Trophoblast cell (in vitro differentiated cells and primary cell): ENCODE data around the gene ABHD3.
"Not testable (repeated sequence)": the region's sequence is repeated elsewhere in the genome, so short reads cannot be mapped to it uniquely, and the experiment has no call there.

Experiments used
- DNase-seq, 2 donors: peaks; one replicate each; pipeline ENCODE4 v3.0.0-alpha.2; 2016
- H2AFZ ChIP-seq: 2 replicates; pipeline ENCODE4 v1.6.1; 2013; ENCODE audit warnings: low read length, moderate library complexity, mild to moderate bottlenecking; ENCODE audit not compliant: insufficient read depth, poor library complexity
- H2AK5ac ChIP-seq: 2 replicates; pipeline ENCODE4 v1.6.1; 2013; ENCODE audit warnings: mild to moderate bottlenecking, low read length
- H2BK120ac ChIP-seq: 2 replicates; pipeline ENCODE4 v1.6.1; 2013; ENCODE audit warnings: low read length, mild to moderate bottlenecking, moderate library complexity; ENCODE audit not compliant: insufficient read depth, poor library complexity
- H2BK12ac ChIP-seq: 2 replicates; pipeline ENCODE4 v1.6.1; 2013; ENCODE audit warnings: mild to moderate bottlenecking, low read length, moderate library complexity
- H2BK5ac ChIP-seq: 2 replicates; pipeline ENCODE4 v1.6.1; 2013; ENCODE audit warnings: low read length, low read depth, moderate library complexity, mild to moderate bottlenecking; ENCODE audit not compliant: poor library complexity
- H3K14ac ChIP-seq: 2 replicates; pipeline ENCODE4 v1.6.1; 2013; ENCODE audit warnings: mild to moderate bottlenecking, low read length
- H3K18ac ChIP-seq: 2 replicates; pipeline ENCODE4 v1.6.1; 2013; ENCODE audit warnings: mild to moderate bottlenecking, low read length
- H3K23ac ChIP-seq: 2 replicates; pipeline ENCODE4 v1.6.1; 2013; ENCODE audit warnings: low read length
- H3K27ac ChIP-seq: 2 replicates; pipeline ENCODE4 v1.5.1; 2013; ENCODE audit warnings: low read depth, mild to moderate bottlenecking, inconsistent platforms, low read length, moderate library complexity
- H3K27me3 ChIP-seq: 2 replicates; pipeline ENCODE4 v1.6.1; 2013; ENCODE audit warnings: inconsistent platforms, mild to moderate bottlenecking, low read length, moderate library complexity; ENCODE audit not compliant: insufficient read depth
- H3K36me3 ChIP-seq, 2 experiments: 1 replicate in 1 of 2; 2 replicates in 1 of 2; pipeline ENCODE4 v1.6.1; 2013; ENCODE audit warnings: low read length in 2 of 2, mild to moderate bottlenecking in 2 of 2, moderate library complexity in 1 of 2; ENCODE audit not compliant: insufficient read depth in 2 of 2, control insufficient read depth in 1 of 2
- H3K4ac ChIP-seq: 2 replicates; pipeline ENCODE4 v1.6.1; 2013; ENCODE audit warnings: low read depth, mild to moderate bottlenecking, low read length, moderate library complexity
- H3K4me1 ChIP-seq, 2 experiments: 1 replicate in 1 of 2; 2 replicates in 1 of 2; pipeline ENCODE4 v1.6.1; 2013; ENCODE audit warnings: low read length in 2 of 2, mild to moderate bottlenecking in 2 of 2, moderate library complexity in 1 of 2; ENCODE audit not compliant: insufficient read depth in 2 of 2, control insufficient read depth in 1 of 2
- H3K4me2 ChIP-seq: 2 replicates; pipeline ENCODE4 v1.6.1; 2013; ENCODE audit warnings: inconsistent platforms, mild to moderate bottlenecking, low read length, moderate library complexity
- H3K4me3 ChIP-seq: 2 replicates; pipeline ENCODE4 v1.5.1; 2013; ENCODE audit warnings: mild to moderate bottlenecking, low read depth, low read length, inconsistent platforms
- H3K79me1 ChIP-seq: one replicate; pipeline ENCODE4 v1.6.1; 2013; ENCODE audit warnings: low read length
- H3K79me2 ChIP-seq: 2 replicates; pipeline ENCODE4 v1.6.1; 2013; ENCODE audit warnings: low read length, mild to moderate bottlenecking; ENCODE audit not compliant: control insufficient read depth, insufficient read depth, poor library complexity
- H3K9ac ChIP-seq: 2 replicates; pipeline ENCODE4 v1.6.1; 2013; ENCODE audit warnings: mild to moderate bottlenecking, low read length
- H3K9me3 ChIP-seq: 2 replicates; pipeline ENCODE4 v1.6.1; 2013; ENCODE audit warnings: low read depth, mild to moderate bottlenecking, control low read depth, inconsistent platforms, low read length; ENCODE audit not compliant: insufficient read depth
- H4K12ac ChIP-seq: 2 replicates; pipeline ENCODE4 v1.6.1; 2013; ENCODE audit warnings: low read depth, mild to moderate bottlenecking, low read length, moderate library complexity
- H4K8ac ChIP-seq: 2 replicates; pipeline ENCODE4 v1.6.1; 2013; ENCODE audit warnings: low read depth, mild to moderate bottlenecking, low read length, moderate library complexity
- H4K91ac ChIP-seq: one replicate; pipeline ENCODE4 v1.6.1; 2013; ENCODE audit warnings: low read depth, mild to moderate bottlenecking, low read length, moderate library complexity
- WGBS: extraction: QIAGEN DNeasy Blood & Tissue Kit; methylation state at CpG from one replicate; pipeline ENCODE4 v1.1.7; 2013; ENCODE audit warnings: missing lambda C conversion rate; ENCODE audit not compliant: insufficient read length, insufficient coverage; ENCODE audit errors: extremely low coverage; 5-methylcytosine and 5-hydroxymethylcytosine counted together

ABHD3 gene

DNA sequence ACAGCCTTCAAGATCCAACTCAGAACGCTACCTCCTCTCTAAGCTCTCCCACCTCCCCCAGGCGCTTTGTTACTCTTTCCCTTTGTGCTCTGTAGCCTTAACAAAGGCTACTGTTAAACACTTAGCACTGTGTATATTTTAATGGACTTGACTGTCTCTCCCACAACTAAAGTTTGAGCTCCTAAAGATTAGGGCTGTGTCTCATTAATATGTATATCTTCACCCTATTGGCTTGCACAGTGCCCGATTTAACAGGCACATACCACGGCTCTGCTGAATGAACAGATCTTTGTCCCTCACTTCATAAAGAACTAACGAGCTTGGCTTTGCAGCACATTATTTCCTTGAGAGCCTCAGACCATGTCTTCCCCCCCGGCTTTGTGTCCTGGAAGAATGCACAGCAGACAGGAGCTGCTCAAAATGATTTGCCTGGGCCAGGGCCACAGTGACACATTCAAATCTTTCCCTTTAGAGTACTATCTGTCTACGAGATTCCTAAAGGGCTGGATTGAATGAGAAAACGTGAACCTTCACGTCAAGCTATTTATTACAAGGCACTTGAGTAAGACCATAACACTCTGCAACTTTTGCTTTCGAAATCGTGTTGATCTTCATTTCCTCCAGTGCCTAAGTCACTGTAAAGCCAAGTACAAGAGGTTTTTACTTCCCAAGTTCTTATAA, 22.1 kb downstream of the ABHD3 start:
- Histone ChIP-seq H3K27ac (no peak overlapping the region), H3K4me3 (no peak overlapping the region), H3K4me1 (no peaks in the 10 kb centered on the region), H3K79me2 (no peaks in the 10 kb centered on the region), H3K23ac (no peak overlapping the region), H3K14ac (no peak overlapping the region), H3K36me3 (peaks cover 1 to 5% of the 10 kb centered on the region in 2 experiments), H3K9me3 (no peaks in the 10 kb centered on the region), H2AFZ (no peak overlapping the region), H2BK12ac (no peak overlapping the region), H3K18ac (no peak overlapping the region), H4K91ac (no peak overlapping the region), H2BK5ac (no peak overlapping the region), H3K79me1 (no peaks in the 10 kb centered on the region), H2AK5ac (no peak overlapping the region), H2BK120ac (no peak overlapping the region), H4K12ac (no peak overlapping the region), H4K8ac (no peak overlapping the region), H3K27me3 (no peaks in the 10 kb centered on the region), H3K4ac (no peak overlapping the region), H3K4me2 (no peak overlapping the region), H3K9ac (no peak overlapping the region)
- WGBS: no CpG with 5 or more reads among the region's 11 CpGs
- DNase-seq: peak; percentile 42 to 66

DNA sequence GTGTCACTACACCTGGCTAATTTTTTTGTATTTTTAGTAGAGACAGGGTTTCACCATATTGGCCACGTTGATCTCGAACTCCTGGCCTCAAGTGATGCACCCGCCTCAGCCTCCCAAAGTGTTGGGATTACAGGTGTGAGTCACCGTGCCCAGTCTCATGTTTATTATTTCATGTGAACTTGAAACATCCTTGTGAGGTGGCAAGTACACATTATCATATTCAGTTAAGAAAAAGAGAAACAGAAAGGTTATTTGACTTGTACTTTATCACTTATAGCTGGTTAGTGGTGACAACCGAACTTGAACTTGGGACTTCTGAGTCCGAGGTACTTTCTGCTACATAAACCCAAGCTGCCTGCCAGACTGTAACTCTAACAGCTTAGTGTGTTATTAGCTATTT, 24.4 kb downstream of the ABHD3 start:
- H3K4me2 ChIP-seq: no peak overlapping the region
- H3K27me3 ChIP-seq: no peaks in the 10 kb centered on the region
- H4K8ac ChIP-seq: no peak overlapping the region
- H2BK5ac ChIP-seq: no peak overlapping the region
- H3K4ac ChIP-seq: no peak overlapping the region
- H2AK5ac ChIP-seq: no peak overlapping the region
- no peaks in the 10 kb centered on the region for H3K79me1 ChIP-seq
- H3K27ac ChIP-seq: no peak overlapping the region
- no peak overlapping the region for H3K14ac ChIP-seq
- H3K9ac ChIP-seq: no peak overlapping the region
- no peak overlapping the region for H3K4me3 ChIP-seq
- no peak overlapping the region for H4K12ac ChIP-seq
- no CpG with 5 or more reads among the region's 6 CpGs for WGBS
- H3K79me2 ChIP-seq: no peaks in the 10 kb centered on the region
- H3K36me3 ChIP-seq: peaks cover 0 to 5% of the 10 kb centered on the region in 2 experiments
- no peak overlapping the region for H2BK12ac ChIP-seq
- H3K23ac ChIP-seq: no peak overlapping the region
- H3K4me1 ChIP-seq: peaks cover 0 to 2% of the 10 kb centered on the region in 2 experiments
- H2BK120ac ChIP-seq: no peak overlapping the region
- no peak overlapping the region for H4K91ac ChIP-seq
- H3K9me3 ChIP-seq: no peaks in the 10 kb centered on the region
- H3K18ac ChIP-seq: no peak overlapping the region
- DNase-seq: no peak
- no peak overlapping the region for H2AFZ ChIP-seq

DNA sequence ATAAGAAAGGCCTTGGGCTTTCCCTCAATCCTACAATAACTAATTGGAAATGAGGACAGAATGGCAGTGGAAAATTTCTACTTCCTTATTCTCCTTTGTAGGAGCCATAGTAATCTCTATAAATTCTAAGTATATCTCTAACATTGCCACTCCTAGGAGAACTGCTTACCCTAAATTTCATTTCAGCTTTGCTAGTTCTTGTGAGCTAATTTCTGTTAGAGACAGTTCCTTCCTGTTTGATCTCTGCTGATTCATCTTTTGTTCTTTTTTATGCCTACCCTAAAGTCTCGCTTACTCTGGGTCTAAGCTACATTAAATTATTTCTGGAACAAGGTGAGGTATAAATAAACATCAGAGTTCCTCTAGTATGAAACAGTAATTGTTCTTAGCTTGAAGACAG, 25.7 kb downstream of the ABHD3 start:
- H3K79me2 ChIP-seq: no peaks in the 10 kb centered on the region
- H3K36me3 ChIP-seq: peaks cover 0 to 5% of the 10 kb centered on the region in 2 experiments
- no peak overlapping the region for H2BK5ac ChIP-seq
- H4K91ac ChIP-seq: no peak overlapping the region
- H3K23ac ChIP-seq: no peak overlapping the region
- no peak overlapping the region for H4K12ac ChIP-seq
- H3K4me3 ChIP-seq: no peak overlapping the region
- no peak overlapping the region for H3K4me2 ChIP-seq
- no peak overlapping the region for H2BK120ac ChIP-seq
- no peak overlapping the region for H2BK12ac ChIP-seq
- no CpG with 5 or more reads among the region's 1 CpG for WGBS
- no peak overlapping the region for H3K9ac ChIP-seq
- H3K9me3 ChIP-seq: no peaks in the 10 kb centered on the region
- peaks cover 0 to 2% of the 10 kb centered on the region in 2 experiments for H3K4me1 ChIP-seq
- H2AFZ ChIP-seq: no peak overlapping the region
- H3K27ac ChIP-seq: no peak overlapping the region
- H3K79me1 ChIP-seq: no peaks in the 10 kb centered on the region
- H3K18ac ChIP-seq: no peak overlapping the region
- no peak overlapping the region for H2AK5ac ChIP-seq
- no peak for DNase-seq
- no peak overlapping the region for H3K14ac ChIP-seq
- H3K27me3 ChIP-seq: no peaks in the 10 kb centered on the region
- no peak overlapping the region for H4K8ac ChIP-seq
- no peak overlapping the region for H3K4ac ChIP-seq

DNA sequence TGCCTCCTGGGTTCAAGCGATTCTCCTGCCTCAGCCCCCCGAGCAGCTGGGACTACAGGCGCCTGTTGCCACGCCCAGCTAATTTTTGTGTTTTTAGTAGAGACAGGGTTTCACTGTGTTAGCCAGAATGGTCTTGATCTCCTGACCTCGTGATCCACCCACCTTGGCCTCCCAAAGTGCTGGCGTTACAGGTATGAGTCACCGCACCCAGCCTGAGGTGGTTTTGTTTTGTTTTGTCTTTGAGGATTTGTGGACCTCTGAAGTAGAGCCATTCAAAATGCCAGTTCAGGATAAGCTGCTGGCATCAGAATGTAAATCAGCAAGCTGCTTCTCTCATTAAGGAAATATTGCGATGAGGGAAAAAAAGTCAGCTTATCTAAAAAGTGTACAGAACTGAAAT, 29.2 kb downstream of the ABHD3 start:
- H3K18ac ChIP-seq, H3K23ac ChIP-seq, H2BK12ac ChIP-seq, H3K9ac ChIP-seq, H2AK5ac ChIP-seq, H2BK5ac ChIP-seq, H3K4ac ChIP-seq, H3K9me3 ChIP-seq, H3K36me3 ChIP-seq, H3K4me3 ChIP-seq, H3K4me2 ChIP-seq, H2AFZ ChIP-seq, H4K8ac ChIP-seq, H4K12ac ChIP-seq, H3K79me1 ChIP-seq, H3K27ac ChIP-seq, H3K14ac ChIP-seq, H3K79me2 ChIP-seq, H2BK120ac ChIP-seq, H3K4me1 ChIP-seq, H4K91ac ChIP-seq, H3K27me3 ChIP-seq: not testable (repeated sequence)
- WGBS: no CpG with 5 or more reads among the region's 8 CpGs
- peak; percentile 57 to 59 for DNase-seq
